ENCODE data around the gene ASPA.
"Not testable (repeated sequence)": the region's sequence is repeated elsewhere in the genome, so short reads cannot be mapped to it uniquely, and the experiment has no call there.

The ASPA gene

DNA sequence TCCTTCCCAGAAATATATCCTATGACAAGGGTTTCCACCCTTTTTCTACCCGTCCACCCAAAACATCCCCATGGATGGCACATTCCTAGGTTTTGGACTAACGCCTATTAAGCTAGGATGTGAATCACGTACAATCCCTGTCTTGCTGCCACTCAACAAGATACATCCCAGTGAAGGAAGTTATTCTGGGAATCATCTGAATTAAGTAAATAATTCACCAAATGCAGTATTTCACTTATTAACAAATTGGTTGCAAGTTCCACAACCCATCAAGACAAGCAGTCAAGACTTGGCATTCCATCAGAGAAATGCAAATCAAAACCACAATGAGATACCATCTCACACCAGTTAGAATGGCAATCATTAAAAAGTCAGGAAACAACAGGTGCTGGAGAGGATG, 32.1 kb downstream of the ASPA start:
- DNase-seq (ENCODE audit: low spot score) = no peak

DNA sequence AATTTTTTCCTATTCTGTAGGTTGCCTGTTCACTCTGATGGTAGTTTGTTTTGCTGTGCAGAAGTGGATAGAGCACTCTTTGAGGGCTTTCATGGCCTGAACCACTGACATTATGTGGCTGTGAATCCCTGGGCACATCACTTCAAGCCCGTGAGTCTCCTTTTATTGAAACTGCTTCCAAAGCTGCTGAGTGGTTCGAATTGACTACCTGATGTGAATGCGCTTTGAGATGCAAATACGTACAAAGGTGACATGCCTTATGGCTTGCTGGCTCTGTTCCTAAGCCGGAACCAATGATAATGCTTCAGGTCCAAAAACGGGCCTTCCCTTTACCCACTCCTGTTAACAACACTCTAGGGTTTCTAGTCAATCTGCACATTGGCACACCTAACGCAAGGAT, 34.3 kb downstream of the ASPA start:
- no peak for DNase-seq (ENCODE audit: low spot score)

DNA sequence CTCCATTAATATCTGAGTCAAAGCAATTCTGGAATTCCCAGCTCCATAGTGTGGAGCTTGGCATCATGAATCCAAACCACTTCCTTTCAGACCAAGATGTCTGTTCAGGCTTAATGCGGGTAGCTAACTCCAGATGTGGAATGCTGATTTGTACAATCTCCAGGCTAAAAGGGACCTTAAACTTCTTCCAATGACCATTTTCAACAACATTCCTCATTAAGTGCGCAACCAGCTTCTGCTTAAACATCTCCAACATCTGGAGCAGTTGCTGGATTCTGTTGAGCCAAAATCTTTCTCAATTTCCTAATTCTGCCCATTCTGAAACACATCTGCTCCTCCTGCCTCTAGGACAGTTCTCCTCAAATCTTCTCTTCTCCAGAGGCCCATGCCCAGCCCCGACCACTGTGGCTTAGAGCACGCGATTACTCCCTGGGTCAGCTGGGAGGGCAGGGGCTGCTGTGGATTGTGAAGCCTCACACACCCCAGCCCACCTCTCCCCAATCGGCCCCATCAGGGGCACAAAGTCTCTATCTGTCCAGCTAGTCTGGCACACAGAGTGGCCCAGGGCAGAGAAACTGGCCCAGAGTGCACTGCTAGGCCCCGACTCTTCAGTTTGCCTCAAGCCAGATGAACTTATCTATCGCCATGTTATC, 36.2 kb downstream of the ASPA start:
- DNase-seq (ENCODE audit: low spot score) = no peak

DNA sequence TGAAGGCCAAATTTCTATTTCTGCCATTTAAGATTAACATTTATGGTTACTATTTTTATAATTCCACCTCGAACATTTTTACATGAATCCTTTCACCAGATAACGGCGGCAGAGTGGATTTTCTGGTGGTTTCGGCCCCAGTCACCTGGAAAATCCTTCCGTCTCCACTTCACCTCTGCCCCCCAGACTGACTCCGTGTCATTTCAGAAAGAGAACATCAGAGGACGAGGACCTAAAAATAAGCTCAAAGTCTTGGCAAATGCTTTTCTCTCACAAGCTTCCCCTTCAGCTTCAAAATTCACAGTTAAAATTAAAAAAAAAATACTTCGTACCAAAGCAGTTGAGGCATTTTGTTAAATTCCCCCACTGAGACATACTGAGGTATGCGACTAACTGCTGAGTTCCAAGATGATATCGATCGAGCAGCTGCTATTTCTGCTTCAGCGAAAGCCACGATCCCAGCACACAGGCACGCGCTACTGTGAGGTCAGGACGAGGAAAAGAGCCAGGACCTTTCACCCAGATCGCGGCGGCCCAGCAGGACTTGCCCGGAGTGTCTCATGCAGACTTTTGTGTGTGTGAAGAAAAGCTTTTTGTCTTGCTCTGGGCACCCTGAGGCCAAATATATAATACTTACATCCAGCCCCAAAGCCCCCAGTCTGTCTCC, 36.8 kb downstream of the ASPA start:
- DNase-seq (ENCODE audit: low spot score) = no peak

DNA sequence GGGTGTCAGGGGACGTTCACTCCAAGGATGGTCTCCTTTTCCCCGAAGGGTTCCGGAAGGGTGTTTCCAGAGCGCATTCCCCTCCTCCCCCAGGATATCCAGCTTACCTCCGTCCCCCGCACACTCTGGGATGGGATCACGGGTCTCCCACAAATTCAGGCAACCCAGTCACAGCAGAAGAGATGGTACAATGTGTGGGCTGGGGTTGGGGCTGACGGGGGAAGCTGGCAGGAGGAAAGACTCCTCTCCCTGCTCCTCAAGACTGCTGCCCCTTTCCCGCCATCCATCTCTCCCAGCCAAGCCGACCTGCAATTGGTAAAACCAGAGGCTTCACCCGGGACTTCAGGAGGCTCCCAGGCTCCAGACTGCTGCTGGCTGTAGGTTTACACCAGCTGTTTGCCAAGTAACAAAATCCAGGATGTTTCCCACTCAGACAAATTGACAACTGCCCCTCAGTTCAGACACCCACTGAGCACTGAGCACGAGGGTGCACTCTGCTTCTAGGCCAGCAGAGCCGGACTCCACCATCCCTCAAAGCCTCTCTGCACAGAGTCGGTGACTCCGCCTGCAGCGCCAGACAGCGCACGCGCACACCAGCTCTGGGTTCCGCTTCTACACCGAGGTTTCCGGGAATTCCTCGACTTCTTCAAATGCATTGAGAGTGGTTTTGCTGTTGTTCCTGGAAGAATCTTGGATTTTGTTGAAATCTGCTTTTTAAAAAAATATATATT, 37.7 kb downstream of the ASPA start:
- no peak for DNase-seq (ENCODE audit: low spot score)

DNA sequence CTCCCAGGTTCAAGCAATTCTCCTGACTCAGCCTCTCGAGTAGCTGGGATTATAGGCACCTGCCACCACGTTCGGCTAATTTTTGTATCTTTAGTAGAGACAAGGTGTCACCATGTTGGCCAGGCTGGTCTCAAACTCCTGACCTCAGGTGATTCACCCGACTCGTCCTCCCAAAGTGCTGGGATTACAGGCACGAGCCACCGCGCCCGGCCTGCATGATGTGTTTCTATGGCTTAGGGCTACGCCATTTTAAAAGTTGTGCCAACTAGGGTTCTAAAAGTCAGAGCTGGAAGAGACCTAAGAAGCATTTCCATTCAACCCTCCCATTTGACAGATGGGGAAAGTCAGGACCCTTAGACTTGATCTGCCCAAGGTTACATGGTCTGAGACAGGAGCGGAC, 38.4 kb downstream of the ASPA start:
- DNase-seq (ENCODE audit: low spot score) = not testable (repeated sequence)

DNA sequence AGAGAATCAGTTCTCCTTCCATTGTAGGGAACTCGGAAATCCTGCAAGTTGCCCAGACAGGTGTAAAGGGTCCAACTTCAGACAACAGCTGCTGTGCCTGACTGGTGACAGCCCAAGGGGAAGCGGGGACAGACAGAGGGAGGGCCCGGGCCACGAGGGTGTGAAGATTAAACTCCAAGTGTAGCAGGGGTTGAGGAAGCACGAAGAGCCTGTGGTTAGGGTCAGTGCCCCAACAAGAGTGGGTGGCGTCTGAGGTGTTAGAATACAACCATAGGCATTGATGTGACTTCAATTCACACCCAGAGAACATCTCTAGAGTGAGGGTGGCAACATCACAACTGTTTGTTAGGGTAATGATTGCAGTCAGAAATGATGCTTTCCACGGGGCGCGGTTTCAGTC, 39.1 kb downstream of the ASPA start:
- no peak for DNase-seq (ENCODE audit: low spot score)

DNA sequence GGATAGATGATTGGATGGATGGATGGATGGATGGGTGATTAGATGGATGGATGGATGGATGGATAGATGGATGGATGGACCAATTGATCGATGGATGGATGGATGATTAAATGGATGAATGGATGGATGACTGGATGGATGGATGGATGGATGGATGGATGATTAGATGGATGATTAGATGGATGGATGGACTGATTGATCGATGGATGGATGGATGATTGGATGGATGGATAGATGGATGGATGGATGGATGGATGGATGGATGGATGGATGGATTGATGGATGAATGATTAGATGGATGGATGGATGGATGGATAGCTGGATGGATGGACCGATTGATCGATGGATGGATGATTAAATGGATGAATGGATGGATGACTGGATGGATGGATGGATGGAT, 43.7 kb downstream of the ASPA start:
- DNase-seq (ENCODE audit: low spot score) = not testable (repeated sequence)

DNA sequence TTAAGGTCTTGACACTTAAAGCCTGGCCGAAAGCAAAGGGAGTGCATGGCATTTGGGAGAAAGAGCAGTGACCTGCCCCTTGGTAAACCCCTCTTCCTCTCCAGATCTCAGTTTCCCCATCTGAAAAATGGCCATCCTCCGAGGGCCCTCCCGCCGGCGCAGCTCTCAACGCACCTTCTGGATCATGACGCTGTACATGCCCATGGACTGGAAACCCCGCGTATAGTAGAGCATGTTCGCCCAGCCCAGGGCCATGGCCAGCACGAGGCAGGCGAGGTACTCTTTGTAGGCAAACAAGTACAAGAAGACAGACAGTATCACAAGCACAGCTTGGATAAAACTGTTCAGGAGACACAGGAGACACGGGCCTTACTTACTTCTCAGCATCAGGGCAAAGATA, 48.2 kb downstream of the ASPA start:
- no peak for DNase-seq (ENCODE audit: low spot score)

DNA sequence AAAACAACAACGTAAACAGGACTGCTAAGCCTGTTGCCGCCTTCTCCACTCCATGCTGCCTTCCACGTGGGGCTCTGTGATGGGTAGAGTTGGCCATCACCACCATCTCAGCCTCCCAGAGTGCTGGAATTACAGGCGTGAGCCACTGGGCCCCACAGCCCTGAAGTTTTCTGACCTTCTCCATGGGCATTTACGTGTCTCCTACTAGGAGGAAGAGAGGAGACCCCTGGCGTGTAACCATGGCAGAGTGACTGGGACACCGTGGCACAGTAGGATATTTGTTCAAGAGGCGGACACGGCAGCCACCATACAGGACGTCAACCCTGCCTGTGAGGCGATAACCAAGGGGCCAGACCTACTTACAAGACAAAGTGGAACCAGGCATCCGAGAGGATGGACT, 50.7 kb downstream of the ASPA start:
- DNase-seq (ENCODE audit: low spot score) = no peak

DNA sequence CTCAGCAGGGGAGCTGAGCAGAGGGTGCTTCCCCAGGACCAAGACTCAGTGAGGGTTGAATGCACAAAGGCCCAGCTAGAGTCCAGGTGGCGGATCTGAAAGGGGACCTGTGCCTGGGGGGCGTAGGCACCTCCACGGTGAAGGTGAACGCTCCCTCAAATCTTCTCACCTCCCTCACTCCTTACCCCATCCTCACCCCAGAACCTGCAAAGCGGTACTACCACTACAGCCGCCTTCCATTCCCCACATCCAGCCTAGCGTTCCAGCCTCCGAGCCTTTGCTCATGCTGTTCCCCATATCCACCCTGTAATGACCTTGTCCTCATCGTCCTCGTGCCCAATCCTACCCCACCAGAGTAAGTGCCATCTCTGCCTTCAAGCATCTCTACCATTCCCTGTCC, 51.2 kb downstream of the ASPA start:
- no peak for DNase-seq (ENCODE audit: low spot score)

DNA sequence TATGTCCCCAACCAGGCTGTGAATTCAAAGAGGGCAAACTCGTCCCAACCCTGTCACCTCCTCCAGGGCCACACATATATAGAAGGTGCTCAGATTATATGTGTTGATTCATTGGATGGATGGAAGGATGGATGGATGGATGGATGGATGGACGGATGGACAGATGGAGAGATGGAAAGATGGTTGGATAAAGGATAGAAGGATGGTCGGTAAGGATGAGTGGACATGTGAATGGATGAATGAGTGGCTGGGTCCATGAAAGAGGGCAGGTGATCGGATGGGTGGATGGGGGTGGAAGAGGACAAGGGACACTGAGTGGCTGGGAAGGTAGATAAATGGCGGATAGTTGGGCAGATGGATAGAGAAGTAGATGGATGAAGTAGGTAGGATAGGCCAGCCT, 51.7 kb downstream of the ASPA start:
- DNase-seq (ENCODE audit: low spot score) = no peak

DNA sequence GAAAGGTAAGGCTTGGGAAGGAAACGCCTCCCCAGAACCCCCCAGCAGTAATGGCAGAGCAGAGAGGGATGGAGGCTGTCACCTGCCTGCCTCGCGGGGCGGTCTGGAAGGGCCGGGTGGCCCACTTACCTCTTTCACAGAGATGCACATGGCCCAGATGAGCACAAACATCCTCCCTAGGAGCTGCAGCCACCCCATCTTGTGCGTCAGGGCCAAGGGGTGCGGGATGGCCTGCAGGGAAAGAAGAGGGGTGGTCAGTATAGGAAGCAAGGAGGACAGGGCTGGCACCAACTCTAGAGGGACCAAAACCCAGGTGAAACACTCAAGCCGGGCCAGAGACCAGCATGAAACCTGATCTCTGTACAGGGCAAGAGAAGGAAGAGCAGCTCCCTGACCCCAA, 52.1 kb downstream of the ASPA start:
- no peak for DNase-seq (ENCODE audit: low spot score)

DNA sequence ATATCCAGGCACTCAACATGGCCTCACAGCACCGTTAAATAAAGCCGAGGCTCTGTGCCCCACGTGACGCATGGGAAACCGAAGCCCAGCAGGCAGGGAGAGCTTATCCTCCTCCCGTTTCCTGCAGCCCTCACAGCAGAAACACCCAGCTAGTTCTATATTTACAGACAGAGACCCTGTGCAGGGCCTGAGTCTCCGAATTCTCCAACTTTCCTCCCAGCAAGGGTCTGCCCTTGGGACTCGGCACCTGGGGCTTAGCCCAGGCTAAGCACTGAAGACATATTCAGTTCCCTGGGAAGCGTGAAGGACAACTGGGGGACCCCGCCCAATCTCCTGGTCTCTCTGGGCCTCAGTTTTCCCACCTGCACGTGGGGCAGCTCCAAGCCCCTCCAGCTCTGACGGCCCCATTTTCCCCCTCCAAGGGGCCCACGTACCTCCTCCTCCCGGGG, 52.6 kb downstream of the ASPA start:
- no peak for DNase-seq (ENCODE audit: low spot score)

DNA sequence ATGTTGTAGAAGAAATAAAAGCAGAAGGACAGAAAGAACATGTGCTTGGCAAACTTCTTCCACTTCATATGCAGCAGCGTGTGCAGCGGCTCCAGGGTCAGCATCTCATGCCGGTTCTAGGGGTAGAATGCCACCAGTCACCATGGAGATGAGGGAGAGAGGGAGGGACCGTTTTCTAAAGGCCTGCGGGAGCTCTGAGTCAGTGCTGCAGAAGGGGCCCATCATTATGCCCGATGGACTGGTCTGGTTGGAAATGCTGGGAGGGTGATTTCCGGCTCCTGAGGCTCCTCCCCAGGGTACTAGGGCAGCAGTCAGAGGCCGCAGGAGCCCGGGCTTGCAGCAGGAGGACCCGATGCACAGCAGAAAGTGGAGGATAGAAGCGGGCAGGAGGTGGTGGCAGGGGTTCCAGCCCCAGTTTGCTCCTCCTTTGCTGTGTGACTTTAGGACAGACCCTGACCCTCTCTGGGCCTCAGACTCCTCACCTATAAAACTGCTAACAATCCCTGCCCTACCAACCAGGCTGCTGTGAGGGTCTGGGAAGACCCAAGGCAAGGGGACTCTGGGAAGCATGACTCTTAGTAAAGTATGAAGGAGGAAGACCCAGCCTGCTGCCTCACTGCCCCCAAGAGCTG, 53.2 kb downstream of the ASPA start:
- DNase-seq (ENCODE audit: low spot score) = no peak

DNA sequence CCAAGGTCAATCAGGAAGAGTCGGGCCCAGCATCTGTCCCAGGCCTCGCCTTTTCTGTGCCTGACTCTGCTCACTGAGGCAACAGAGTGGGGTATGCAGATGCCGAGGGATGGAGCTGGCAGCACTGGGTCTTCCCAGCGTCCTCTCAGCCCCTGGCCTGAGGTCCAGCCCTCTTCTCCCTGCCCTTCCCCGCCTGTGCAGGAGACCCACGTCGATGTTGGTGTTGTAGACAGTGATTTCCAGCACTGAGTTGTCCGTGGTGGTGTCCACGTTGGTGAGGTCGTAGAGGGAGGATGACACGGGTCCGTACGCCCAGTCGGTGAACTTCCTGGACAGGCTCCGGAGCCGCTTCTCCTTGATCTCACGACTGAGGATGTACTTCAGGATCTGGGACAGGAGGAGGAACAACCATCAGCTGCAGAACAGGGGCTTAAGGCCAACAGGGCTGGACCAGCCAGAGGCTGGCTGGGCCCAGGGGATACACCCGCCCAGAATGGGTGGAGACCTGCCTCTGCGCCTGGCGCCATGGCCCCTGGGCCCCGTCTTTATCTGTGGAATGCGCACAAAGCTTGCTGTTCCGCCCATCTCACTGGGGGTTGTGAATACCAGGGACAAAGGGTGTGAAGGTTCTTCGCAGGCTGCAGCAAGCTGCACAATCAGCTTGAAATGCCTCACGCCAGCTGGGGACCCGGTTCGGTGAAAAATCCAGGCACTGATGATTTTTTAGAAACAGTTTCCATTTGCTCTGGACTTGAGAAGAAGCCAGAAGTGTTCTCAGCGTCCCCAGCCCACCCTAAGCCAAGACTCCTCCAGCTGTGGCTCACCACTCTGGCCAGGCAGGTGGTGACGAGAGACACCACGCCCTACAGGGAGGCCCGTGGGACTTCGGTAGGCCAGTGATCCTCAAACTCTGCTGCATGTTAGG, 54.3 kb downstream of the ASPA start:
- no peak for DNase-seq (ENCODE audit: low spot score)

DNA sequence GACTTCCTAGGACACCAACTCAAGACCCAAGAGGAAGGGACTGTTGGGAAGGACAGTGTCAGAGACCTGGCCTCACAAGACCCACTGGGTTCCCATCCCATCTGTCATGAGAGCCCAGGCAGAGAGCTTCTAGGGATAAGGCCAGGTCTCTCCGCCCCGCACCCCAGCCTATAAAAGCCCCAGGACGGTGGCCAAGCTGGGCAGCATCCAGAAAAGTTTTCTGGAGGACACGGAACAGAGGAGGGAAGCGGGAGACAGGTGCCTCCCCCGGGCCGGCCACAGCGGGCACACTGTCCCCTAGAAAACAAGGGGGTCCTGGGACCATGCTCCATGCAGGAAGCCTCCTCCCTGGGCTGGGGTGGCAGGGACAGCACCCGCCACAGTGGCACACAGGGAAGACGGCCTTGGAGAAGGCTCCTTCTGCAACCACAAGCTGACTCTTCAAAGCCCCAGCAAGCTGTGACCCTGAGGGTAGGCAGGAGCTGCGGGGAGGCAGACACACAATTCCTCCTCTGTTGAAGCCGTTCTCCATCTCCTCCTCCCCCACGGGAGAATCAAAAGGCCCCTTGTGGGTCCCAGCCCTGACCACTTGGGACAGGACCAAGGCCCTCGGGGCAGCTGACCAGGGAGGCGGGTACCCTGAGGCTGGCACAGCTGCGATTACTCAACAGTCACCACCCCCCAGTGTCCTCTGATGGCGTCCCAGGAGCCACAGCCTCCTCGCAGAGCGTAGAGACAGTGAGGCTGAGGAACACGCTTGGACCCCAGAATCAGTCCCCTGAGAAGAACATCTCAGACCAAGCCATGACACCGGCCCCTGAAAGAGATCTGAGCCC, 55.7 kb downstream of the ASPA start:
- no peak for DNase-seq (ENCODE audit: low spot score)

DNA sequence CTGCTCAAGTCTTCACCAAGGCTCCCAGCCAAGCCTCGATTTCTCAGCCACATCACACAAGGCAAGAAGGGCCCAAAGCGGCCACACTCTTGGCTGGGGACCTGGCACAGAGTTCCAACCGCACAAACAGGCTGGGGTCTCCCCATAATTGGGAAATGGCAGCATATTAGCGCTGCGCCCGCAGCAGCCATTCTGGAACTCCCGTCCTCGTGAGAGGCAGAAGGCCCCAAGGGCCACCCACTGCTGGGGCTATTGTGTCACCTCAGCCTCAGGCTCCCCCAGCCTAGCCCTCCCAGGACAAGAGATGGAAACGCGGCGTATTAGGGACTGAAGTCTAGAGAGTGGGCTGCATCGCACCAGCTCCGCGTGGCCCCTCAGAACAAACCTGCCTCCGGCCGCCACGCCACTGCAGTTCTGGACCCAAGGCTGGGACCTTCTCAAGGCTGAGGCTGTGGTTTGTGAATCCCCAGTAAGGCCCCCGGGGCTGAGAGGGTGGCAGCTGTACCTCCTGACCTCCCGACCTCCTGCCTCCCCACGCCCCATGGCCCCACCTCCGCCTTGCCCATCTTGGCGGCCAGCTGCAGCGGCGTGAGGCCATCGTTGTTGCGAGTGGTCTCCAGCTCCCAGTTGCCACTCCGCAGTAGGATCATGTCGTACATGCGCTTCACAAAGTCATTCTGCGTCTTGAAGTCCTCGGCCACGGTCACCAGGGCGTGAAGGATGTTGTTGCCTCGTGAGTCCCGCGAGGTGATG, 56.5 kb downstream of the ASPA start:
- no peak for DNase-seq (ENCODE audit: low spot score)

DNA sequence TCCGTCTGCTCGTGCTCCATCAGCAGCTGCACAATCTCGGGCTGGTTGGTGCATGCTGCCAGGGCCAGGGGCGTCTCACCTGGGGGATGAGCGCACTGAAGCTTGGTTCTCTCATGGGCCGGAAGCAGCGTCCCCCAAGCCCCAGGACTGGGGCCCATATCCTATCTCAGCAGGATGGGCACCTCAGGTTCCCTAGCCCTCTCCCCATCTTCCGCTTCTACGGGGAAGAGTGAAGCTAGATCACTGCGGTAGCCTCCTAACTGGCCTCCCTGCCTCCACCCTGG, 57.0 kb downstream of the ASPA start:
- DNase-seq (ENCODE audit: low spot score) = no peak

DNA sequence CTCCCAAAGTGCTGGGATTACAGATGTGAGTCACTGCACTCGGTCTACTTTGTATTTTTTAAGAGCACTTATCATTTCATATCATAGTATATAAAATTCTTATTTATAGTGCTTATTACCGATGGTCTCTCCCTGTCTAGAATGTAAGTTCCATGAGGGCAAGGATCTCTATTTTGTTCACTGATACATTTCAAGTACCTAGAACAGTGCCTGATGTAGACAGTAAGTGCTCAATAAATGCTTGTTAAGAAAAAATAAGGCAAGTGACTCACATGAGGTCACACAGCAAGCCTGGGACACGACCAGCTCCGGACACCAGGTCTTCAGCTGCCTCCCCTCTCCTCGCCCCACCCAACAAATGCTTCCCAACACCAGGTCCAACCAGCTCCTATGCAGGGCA, 58.0 kb downstream of the ASPA start:
- no peak for DNase-seq (ENCODE audit: low spot score)

DNA sequence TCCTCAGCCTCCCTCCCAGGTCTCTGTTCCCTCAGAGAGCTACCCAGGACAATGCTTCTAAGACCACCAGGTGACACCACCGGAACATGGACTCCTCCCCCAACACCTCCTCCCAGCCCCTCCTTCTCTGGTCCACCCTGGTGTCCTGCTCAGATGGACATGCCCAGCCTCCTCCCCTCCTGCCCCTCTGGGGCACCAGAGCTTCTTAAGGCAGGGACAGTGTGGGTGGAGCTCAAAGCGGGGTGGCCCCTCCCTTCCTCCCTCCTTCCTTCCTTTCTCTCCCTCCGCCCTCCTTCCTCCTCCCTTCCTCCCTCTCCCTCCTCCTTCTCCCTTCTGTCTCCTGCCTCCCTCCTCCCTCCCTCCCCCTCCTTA, 59.1 kb downstream of the ASPA start:
- DNase-seq (ENCODE audit: low spot score) = no peak

Measured in CD4-positive, alpha-beta T cell treated with Interleukin-15 for 4 hours (primary cell).